ENCODE results near the gene GOLIM4. TPM values are rescaled to one million over a fixed set of nuclear protein-coding genes. Genes with fewer than 3 reads are reported as not detected.
A peak's percentile ranks its signal among the peaks of the same experiment; 100 is the strongest.

The GOLIM4 gene
- total and polyA plus RNA-seq, 11 donors: 31.5 to 106 (median 65.5) TPM

- H3K9me3 ChIP-seq: peaks cover 0 to 7% (median 0%) of the 10 kb centered on the region in 12 donors
- ATAC-seq (no peak), DNase-seq (no peak)
- H3K4me1 ChIP-seq: no peaks in the 10 kb centered on the region
- no peak overlapping the region for H3K27ac ChIP-seq
- no peak for TF ChIP-seq CTCF (IDR thresholded peaks at IDR 0.05)
- no peak for TF ChIP-seq POLR2A (IDR thresholded peaks at IDR 0.05)
- intact Hi-C loops (cut with DNase I): no loop called here
- no peaks in the 10 kb centered on the region for H3K36me3 ChIP-seq
- H3K4me3 ChIP-seq: no peak overlapping the region
- no peaks in the 10 kb centered on the region for H3K27me3 ChIP-seq
- WGBS, 4 donors: 76 to 81% (median 78%) methylated on average over 2 of the region's 2 CpGs
These were observed 112.1 kb downstream of the GOLIM4 start for GRCh38 chr3:167983583-167983982.

GRCh38 chr3:167978486-167978885 is 117.2 kb downstream of the GOLIM4 start:
- ATAC-seq (no peak), DNase-seq (no peak)
- 96 to 100% (median 99%) methylated on average over 1 of the region's 1 CpG for WGBS, 4 donors
- no peak for TF ChIP-seq POLR2A (IDR thresholded peaks at IDR 0.05)
- no peak for TF ChIP-seq CTCF (IDR thresholded peaks at IDR 0.05)
- no peak overlapping the region for H3K4me3 ChIP-seq
- intact Hi-C loops (cut with DNase I): no loop called here
- no peaks in the 10 kb centered on the region for H3K36me3 ChIP-seq
- H3K9me3 ChIP-seq: no peaks in the 10 kb centered on the region
- H3K27ac ChIP-seq: no peak overlapping the region
- no peaks in the 10 kb centered on the region for H3K27me3 ChIP-seq
- H3K4me1 ChIP-seq: no peaks in the 10 kb centered on the region

GRCh38 chr3:167978071-167978470 is 117.7 kb downstream of the GOLIM4 start:
- no peak overlapping the region for H3K4me3 ChIP-seq
- intact Hi-C loops (cut with DNase I): no loop called here
- WGBS, 4 donors: 62 to 73% (median 62%) methylated on average over 3 of the region's 3 CpGs

More at GRCh38 chr3:167978071-167978470, 117.7 kb downstream of the GOLIM4 start:
- TF ChIP-seq POLR2A (IDR thresholded peaks at IDR 0.05) (no peak), CTCF (IDR thresholded peaks at IDR 0.05) (no peak)
- Histone ChIP-seq H3K9me3 (no peaks in the 10 kb centered on the region), H3K4me1 (no peaks in the 10 kb centered on the region), H3K36me3 (no peaks in the 10 kb centered on the region), H3K27me3 (no peaks in the 10 kb centered on the region), H3K27ac (no peak overlapping the region)
- ATAC-seq: peak in 1 of 4 donors; percentile 24
- DNase-seq: no peak
